GM19043 (cell line): ENCODE results near the gene ANXA8.
"Not testable (repeated sequence)": the region's sequence is repeated elsewhere in the genome, so short reads cannot be mapped to it uniquely, and the experiment has no call there.

Source experiments
- ATAC-seq: cut with Tn5 transposase; IDR thresholded peaks from one replicate; pipeline ENCODE4 v1.9.1; 2021; ENCODE audit warnings: low read depth; ENCODE audit not compliant: unreplicated experiment

Gene ANXA8, protein sequence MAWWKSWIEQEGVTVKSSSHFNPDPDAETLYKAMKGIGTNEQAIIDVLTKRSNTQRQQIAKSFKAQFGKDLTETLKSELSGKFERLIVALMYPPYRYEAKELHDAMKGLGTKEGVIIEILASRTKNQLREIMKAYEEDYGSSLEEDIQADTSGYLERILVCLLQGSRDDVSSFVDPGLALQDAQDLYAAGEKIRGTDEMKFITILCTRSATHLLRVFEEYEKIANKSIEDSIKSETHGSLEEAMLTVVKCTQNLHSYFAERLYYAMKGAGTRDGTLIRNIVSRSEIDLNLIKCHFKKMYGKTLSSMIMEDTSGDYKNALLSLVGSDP

DNA sequence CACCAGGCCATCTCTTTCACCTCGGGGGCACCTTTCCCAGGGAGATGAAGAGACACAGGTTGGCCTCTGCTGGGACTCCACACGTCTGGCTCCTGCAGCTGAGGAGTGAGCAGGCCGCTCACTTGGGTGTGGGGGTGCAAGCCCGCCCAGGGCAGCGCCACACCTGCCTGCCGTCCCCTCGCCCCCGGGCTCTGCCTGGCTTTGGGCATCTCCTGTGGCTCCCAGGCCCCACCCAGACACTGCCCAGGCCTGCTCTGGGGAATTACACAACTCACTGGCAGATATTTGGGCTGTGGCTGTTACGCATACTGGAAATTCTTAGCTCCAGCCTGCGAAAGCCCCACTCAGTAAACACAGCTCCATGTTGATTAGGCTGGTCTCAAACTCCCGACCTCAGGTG, at the start of gene ANXA8:
Gene ANXA8 (minus strand): TSS at position 193 of the 400 bp plus-strand sequence. CDS start 182 bp downstream, at position 11.
- not testable (repeated sequence) for ATAC-seq

DNA sequence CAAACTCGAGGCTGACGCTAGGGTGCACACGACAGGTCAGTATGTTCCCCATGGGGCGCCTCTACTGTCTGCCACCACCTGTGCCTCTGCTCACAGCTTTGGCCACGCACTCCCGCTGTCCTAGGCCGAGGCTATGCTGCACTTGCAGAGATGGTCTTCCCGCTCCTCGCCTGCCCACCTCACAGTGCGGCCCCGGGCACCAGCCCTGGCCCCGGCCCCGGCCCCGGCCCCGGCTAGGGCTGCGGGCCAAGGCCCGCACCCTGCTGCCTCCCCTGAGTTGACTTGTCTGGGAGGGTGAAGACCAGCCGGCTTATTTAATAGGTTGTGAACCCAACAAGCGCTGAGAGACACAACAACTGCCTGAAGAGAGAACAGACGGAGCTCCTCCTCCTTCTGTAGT, 39.6 kb upstream of the ANXA8 start, which contains the start of gene AGAP9:
Gene AGAP9 (minus strand): TSS at position 164 of the 400 bp plus-strand sequence. CDS start 112 bp downstream, at position 52.
- not testable (repeated sequence) for ATAC-seq

DNA sequence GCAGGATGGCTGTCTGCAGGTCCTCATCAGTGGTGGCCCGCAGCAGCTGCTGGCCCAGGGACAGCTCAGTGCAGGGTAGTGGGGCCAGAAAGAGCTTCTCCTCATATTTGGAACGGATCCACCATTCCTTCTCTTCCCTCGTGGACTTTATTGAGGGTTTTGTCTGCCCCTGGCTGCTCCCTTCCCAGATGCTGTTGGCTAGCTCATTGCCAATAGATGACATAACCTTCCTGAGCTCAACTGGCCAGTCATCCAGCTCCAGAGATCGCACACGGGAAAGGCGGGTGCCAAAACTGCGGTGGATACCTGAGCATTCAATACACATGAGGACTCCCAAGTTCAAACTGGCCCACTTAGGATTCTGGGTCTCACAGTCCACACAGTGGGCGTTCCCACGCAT, 18.4 kb upstream of the ANXA8 start:
- ATAC-seq = not testable (repeated sequence)

DNA sequence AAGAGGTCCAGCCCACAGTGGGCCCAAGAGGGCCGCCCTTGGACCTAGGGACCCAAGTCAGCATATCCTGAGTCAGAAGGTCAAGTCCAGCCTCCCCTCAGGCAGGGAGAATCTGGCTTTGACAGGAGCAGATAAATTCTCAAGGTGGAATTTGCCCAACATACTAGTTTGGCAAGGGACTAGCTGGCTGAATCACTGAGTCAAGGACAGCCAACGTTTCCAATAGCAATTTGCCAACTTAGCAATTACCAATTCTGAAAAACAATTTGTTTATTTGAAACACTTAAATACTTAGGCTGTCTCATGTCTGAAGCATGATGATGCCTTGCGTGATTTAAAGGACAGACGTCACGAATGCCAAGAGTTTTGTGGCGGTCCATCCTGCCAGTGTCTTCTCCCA, 10.3 kb upstream of the ANXA8 start:
- not testable (repeated sequence) for ATAC-seq

DNA sequence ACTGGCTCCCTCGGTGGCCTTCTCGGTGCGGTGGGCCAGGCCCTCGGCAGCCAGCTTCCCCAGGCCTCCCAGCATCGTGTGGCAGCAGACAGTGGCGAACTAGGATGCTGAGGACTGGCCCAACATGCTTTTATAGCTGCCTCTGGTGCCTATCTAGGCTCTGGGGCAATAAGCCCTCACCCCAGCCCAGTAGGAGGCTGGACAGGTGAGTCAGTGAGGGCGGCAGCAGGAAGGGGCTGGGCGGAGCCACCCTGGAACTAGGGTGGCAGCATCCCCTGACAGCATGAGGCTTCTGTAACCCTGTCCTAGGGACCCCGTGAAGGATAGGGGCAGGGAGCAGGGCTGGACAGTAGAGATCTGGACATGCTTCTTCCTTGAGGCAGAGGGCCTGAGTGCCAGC, 7.7 kb upstream of the ANXA8 start, which contains the start of gene FAM25G:
Gene FAM25G (minus strand): TSS at position 101 of the 400 bp plus-strand sequence. CDS start 26 bp downstream, at position 75.
- not testable (repeated sequence) for ATAC-seq

DNA sequence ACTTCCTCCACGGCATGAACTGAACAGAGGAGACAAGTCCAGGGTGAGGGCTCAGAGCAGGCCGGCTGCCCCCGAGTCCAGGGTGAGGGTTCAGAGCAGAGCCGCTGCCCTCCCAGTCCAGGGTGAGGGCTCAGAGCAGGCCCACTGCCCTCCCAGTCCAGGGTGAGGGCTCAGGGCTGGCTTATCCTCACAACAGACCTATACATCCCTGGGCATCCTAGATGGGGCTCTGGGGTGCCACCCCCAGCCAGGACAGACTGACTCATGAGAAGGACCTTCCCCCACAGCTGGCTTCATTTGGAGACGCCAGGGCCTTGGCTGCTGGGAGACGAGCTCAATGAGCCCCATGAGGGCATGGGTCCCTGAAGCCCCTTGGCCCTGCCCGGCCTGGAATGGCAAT, 5.7 kb upstream of the ANXA8 start:
- ATAC-seq = not testable (repeated sequence)

DNA sequence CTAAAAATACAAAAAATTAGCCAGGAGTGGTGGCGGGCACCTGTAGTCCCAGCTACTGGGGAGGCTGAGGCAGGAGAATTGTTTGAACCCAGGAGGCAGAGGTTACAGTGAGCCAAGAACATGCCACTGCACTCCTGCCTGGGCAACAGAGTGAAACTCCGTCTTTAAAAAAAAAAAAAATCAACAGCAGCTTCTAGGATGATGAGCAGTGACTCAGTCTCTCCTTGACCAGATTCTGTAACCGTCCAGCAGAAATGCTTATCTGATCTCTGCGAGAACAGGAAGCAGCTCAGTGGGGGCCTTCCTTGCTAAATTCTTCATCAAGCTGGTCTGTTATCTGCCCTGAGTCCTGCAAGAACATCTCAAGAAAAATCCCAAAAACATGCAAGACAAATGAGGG, 2.0 kb upstream of the ANXA8 start:
- ATAC-seq = not testable (repeated sequence)

DNA sequence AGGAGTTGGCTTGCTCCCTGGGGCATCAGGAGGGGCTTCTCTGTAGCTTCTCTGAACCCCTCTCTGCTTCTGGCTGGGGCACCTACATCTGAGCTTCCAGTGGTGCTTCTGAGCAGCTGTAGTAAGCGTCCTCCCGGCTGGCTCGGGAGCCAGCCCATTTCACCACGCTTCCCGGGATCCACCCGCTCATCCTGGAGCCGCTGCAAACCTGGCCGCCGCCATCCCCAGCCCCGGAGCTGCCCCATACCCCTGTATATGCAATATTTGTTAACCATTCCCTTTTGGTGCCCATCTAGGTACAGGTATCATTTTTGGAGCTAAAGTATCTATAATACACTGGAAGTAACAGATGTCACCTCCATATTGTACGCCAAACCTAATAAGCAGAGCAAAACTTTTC, 871 bp upstream of the ANXA8 start:
- not testable (repeated sequence) for ATAC-seq

DNA sequence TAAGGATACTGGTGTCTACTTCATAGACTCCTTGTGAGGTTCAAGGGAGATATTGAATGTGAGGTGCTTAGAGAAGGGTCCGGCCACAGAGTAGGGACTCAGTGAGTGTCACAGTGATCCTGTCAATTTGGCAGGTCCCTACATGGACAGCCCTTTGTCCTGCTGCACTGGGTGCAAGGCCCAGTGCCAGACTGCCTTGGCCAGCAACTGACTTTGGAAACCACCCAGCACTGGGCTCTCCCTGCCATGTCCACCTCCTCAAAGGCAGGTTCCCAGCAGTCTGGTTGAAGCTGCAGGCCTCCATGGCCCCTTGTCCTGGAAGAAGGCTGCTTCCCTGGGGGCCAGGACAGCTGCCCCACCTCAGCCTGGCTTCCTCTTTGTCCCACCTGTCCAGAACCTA, 1.5 kb downstream of the ANXA8 start:
- ATAC-seq = not testable (repeated sequence)

DNA sequence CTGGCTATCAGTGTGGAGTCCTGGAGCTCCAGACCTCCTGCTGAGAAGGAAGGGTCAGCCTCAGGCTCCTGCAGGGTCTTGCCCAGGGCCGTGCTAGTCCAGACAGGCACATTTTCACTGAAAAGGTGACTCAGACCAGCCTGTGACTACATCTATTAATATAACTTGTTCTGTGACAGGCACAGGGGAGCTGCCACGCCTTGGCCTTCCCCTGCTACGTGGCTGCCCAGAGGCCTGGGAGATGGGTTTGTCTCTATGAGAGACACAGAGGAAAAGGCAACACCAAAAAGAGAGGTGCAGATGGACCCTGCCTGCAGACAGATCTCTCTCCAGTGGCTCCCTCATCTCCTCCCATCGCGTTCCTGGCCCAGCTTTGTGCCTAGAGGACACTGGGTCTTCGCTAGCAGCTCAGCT, 2.1 kb downstream of the ANXA8 start:
- not testable (repeated sequence) for ATAC-seq

DNA sequence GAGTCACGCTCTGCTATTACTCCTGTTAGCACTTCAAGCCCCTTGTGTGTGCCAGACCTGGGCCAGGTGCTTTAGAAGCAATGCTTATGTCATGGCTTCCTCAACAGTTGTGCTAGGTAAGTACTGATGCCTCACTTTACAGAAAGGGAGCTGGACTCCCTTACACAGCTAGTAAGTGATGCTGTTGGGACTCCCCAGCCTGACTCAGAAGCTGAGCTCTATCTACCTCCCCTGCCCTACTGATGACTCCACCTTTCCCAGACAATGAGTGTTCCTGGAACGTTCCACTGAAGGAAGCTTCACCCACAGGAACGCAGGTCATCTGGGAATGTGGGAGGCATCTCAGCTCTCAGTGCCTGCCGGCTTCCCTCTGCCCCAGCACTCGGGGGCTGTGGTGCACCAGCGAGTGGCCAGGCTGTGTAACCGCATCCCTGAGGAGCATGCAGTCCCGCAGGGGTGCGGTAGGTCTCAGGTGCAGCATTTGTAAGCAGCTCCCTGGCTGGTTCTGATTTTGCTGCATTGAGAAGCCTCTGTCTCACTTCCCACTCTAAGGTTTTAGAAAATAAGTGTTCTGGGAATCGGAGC, 2.6 kb downstream of the ANXA8 start:
- not testable (repeated sequence) for ATAC-seq

DNA sequence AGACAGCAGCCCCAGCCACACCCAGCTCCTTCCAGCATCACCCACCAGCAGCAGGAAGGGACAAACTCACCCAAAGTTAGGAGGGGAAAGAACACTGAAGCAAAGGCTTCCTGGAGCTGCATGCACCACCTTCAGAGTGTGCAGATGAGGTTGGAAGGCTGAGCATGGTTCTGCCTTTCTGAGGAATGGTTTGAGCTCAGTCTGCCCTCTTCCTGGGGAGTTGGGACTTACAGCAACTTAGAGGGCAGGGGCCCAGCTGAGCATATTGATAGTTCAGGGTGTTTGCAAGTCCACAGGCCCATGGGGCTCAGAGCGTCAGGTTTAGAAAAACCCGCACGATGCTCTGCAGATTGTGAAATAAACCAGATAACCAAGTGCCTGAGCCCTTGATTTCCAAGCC, 3.8 kb downstream of the ANXA8 start:
- not testable (repeated sequence) for ATAC-seq

DNA sequence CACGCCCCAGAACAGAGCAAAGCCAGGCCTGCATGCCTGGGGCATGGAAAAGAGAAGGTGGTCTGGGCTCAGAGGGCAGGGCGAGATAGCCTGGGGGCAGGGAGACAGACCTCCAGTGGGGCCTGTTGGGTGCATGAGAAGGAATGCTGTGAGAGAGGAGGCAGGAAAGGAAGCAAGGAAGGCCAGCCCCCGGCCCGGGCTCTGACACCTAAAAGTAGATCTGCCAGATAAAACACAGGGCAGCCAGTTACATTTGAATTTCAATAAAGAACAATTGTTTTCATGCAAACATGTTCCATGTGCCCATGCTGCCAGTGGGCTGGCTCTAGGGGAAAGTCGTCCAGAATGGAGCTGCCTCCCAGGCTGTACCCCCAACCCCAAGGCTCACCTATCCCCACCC, 5.8 kb downstream of the ANXA8 start:
- ATAC-seq = not testable (repeated sequence)

DNA sequence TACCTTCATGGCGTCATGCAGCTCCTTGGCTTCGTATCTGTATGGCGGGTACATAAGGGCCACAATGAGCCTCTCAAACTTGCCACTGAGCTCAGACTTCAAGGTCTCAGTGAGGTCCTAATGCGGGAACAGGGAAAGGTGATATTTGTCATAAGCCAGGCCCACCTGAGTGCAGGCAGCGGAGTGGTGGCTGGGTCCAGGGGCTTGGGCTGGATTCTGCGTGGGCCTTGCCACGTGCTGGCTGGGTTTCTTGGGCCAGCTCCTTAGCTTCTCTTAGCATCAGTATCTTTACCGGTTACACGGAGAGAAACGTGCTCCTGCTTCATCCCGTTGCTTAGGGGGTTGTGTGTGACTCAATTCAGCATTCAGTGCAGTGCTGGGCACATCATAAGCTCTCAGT, 6.8 kb downstream of the ANXA8 start:
- ATAC-seq = not testable (repeated sequence)

DNA sequence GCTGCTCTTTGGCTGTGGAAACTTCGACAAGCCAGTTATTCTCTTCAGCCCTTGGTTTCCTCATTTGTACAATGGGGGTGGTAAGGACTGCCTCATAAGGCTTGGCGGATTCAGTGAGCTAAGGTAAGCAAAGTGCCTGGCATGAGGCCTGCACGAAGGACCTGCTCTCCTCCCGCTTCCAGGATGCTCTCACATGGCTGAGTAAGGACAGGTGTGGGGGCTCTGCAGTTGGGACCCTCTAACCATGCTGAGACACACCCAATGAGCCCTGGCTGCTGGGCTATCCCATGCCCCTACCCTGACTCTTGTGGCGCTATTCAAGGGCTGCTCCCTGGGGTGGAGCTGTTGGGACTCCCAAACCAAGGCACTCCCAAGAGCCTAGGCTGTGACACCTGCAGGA, 8.8 kb downstream of the ANXA8 start:
- ATAC-seq = not testable (repeated sequence)

DNA sequence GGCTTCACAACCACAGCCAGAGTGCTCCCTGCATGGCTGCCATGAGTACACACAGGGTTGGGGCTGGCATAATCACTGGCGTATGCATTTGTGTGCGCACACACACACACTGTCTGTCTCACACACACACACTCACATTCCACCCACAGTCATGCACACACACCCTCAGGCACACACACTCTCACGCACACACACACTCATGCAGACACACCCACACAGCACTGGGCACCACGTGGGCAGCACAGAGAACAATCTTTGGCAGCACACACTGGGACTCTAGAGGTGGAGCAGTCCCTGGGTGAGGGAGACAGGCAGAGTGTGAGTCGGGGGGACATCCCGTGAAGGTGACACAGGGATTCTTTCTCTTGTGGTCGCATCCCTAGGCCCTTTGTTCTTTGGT, 10.4 kb downstream of the ANXA8 start:
- ATAC-seq = not testable (repeated sequence)

DNA sequence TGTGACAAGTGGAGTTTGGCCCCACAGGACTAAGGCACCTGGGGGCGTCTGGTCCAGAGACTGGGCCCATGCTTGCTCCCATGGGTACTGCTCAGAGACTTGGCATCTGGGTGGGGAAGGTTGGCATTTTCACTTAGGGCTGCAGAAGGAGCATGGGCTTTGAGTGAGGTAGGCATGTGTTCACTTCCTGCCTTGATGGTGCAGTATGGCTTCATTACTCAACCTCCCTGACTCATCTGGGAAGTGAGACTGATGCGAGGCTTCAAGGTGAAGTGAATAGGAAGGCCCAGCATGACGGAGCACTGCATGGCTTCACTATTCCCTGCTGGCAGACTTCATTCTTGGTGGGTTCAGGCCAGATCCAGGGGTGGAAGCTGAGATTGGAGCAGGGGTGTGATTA, 11.3 kb downstream of the ANXA8 start:
- peak; percentile 57 for ATAC-seq

DNA sequence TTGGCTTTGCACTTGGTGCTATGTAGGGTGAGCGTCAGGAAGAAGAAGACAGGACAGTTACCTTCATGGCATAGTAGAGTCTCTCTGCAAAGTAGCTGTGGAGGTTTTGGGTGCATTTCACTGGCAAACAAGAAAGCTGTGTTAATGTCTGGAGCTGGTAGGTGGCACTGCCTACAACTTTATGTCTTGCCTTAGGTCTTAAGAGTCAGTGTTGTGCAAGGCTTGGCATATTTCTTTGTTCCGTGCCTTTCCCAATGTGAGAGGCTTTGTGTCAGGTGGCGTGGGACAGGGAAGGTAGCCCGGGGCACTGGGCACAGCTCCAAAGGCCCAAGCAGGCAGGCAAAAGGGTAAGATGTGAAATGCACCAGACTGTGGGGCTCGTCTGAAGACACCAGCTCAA, 11.8 kb downstream of the ANXA8 start:
- not testable (repeated sequence) for ATAC-seq

DNA sequence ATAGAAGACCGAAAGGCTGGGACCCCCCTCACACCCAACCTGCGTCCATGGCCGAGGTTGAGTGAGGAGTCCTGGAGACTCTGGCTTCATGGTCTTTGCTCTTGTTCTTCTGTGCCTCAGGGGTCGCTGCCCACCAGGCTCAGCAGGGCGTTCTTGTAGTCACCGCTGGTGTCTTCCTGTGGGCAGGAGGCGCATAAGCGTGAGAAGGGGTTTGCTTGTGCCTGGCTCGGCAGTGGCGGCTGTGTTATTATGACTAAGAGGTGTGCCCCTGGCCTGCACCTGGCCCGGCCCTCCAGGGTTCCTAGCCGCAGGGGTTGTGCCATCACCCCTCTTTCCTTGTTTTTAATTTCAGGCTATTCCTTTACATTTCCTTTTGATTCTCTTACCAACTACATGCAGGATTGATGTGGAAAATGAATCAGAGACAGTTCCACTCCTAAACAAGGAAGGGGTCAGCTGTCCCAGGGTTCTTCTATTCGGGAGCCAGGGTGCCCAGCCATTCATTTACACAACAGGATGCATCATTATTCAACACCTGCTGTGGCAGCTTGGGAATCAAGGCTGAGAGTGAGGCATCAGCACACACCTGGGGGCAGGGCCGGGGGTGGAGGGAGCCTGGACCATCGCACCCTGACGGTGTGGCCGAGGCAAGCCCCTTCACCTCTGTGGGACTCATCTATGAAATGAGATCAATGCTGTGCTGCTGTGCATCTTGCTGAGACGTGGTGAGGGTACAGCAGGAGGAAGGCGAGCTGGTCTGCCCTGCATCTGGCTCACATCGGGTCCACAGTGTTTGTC, 15.0 kb downstream of the ANXA8 start:
- ATAC-seq = not testable (repeated sequence)

DNA sequence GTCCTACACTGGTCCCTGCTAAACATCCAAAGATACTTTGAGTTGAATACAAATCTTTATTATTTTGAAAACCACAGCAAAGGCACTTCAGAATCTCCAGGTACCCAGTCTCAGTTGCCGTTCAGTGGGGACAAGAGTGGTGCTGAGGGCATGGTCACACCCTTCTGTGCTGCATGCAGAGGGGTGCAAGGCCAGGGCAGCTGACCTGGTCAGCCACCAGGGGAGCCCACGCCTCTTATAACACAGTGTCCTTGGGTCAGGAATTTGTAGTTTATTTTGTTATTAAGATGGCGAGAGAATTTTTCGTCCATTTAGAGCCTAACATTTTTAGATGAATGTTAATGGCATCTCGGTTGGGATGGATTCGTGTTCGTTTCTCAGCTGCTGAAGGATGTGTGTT, 16.0 kb downstream of the ANXA8 start:
- not testable (repeated sequence) for ATAC-seq

DNA sequence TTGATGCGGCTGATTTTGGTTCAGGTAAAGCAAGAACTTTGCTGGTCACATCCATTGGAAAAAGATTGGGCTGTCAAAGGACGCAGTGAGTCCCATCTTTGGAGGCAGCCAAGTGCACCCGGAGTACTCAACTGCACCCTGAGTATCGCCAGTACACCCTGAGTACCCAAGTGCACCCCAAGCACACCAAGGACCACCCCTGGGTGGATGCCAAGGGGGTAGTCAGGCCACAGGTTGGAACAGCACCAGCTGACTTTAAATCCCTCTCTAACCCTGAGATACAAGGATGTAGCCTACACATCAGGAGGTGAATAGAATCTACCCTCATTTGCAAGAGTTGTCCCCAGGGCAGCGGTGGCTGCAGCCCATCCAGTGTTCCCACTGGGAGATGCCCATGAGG, 16.5 kb downstream of the ANXA8 start:
- not testable (repeated sequence) for ATAC-seq
